Measurements from ENCODE around the gene TACC2. TPM values are rescaled to one million over a fixed set of nuclear protein-coding genes. Genes with fewer than 3 reads are reported as not detected.

Gene TACC2
- total and polyA plus RNA-seq, 4 donors = 43.3 to 309 (median 127) TPM

GRCh38 chr10:122130474-122131110, 141.6 kb downstream of the TACC2 start:
- H3K27me3 ChIP-seq (ENCODE audit: control insufficient read depth in 3 of 3, insufficient read depth in 3 of 3, low read length in 2 of 3) = no peaks in the 10 kb centered on the region
- peaks cover 0 to 18% (median 8%) of the 10 kb centered on the region in 5 donors for H3K4me1 ChIP-seq (ENCODE audit: control insufficient read depth in 5 of 5, insufficient read depth in 5 of 5, low read length in 5 of 5)
- H3K36me3 ChIP-seq (ENCODE audit: control insufficient read depth in 4 of 4, insufficient read depth in 4 of 4, low read length in 4 of 4) = peaks cover 0 to 21% (median 0%) of the 10 kb centered on the region in 4 donors
- ATAC-seq (ENCODE audit: insufficient read depth, low FRiP score) (no peak), DNase-seq (no peak)
- H3K9ac ChIP-seq (ENCODE audit: insufficient read depth in 1 of 2, low read length in 2 of 2) = no peak overlapping the region
- H3K4me3 ChIP-seq = no peak overlapping the region
- H3K9me3 ChIP-seq (ENCODE audit: control insufficient read depth in 4 of 4, insufficient read depth in 3 of 4, low read length in 3 of 4) = peaks cover 0 to 3% (median 0%) of the 10 kb centered on the region in 4 donors
- no peak for TF ChIP-seq CTCF (IDR thresholded peaks at IDR 0.05; ENCODE audit: control extremely low read depth, extremely low read depth)
- no peak overlapping the region for H3K27ac ChIP-seq (ENCODE audit: low read depth in 1 of 2, low read length in 1 of 2)
- 80 to 84% methylated on average over 8 of the region's 8 CpGs for WGBS, 2 donors

- ATAC-seq (ENCODE audit: insufficient read depth, low FRiP score) (no peak), DNase-seq (no peak)
- Histone ChIP-seq H3K4me3 (no peak overlapping the region), H3K9ac (ENCODE audit: insufficient read depth in 1 of 2, low read length in 2 of 2) (no peak overlapping the region), H3K27me3 (ENCODE audit: control insufficient read depth in 3 of 3, insufficient read depth in 3 of 3, low read length in 2 of 3) (no peaks in the 10 kb centered on the region), H3K4me1 (ENCODE audit: control insufficient read depth in 5 of 5, insufficient read depth in 5 of 5, low read length in 5 of 5) (peaks cover 0 to 12% (median 8%) of the 10 kb centered on the region in 5 donors), H3K9me3 (ENCODE audit: control insufficient read depth in 4 of 4, insufficient read depth in 3 of 4, low read length in 3 of 4) (peaks cover 0 to 1% (median 0%) of the 10 kb centered on the region in 4 donors), H3K27ac (ENCODE audit: low read depth in 1 of 2, low read length in 1 of 2) (peak overlapping the region in 1 of 2 donors; percentile 46), H3K36me3 (ENCODE audit: control insufficient read depth in 4 of 4, insufficient read depth in 4 of 4, low read length in 4 of 4) (peaks cover 0 to 23% (median 0%) of the 10 kb centered on the region in 4 donors)
- 80 to 81% methylated on average over 15 of the region's 15 CpGs for WGBS, 2 donors
- TF ChIP-seq CTCF (IDR thresholded peaks at IDR 0.05; ENCODE audit: control extremely low read depth, extremely low read depth) = no peak
Measured at GRCh38 chr10:122132331-122132755, 143.4 kb downstream of the TACC2 start.

- no peak for ATAC-seq (ENCODE audit: insufficient read depth, low FRiP score)
- no peak for DNase-seq
- H3K9me3 ChIP-seq (ENCODE audit: control insufficient read depth in 4 of 4, insufficient read depth in 3 of 4, low read length in 3 of 4) = no peaks in the 10 kb centered on the region
- H3K9ac ChIP-seq (ENCODE audit: insufficient read depth in 1 of 2, low read length in 2 of 2) = no peak overlapping the region
- WGBS, 2 donors = 65 to 75% methylated on average over 12 of the region's 12 CpGs
- H3K36me3 ChIP-seq (ENCODE audit: control insufficient read depth in 4 of 4, insufficient read depth in 4 of 4, low read length in 4 of 4) = peaks cover 0 to 26% (median 0%) of the 10 kb centered on the region in 4 donors
- H3K4me1 ChIP-seq (ENCODE audit: control insufficient read depth in 5 of 5, insufficient read depth in 5 of 5, low read length in 5 of 5) = peaks cover 0 to 12% (median 7%) of the 10 kb centered on the region in 5 donors
- no peaks in the 10 kb centered on the region for H3K27me3 ChIP-seq (ENCODE audit: control insufficient read depth in 3 of 3, insufficient read depth in 3 of 3, low read length in 2 of 3)
- no peak for TF ChIP-seq CTCF (IDR thresholded peaks at IDR 0.05; ENCODE audit: control extremely low read depth, extremely low read depth)
- H3K4me3 ChIP-seq = no peak overlapping the region
- peak overlapping the region in 1 of 2 donors; percentile 46 for H3K27ac ChIP-seq (ENCODE audit: low read depth in 1 of 2, low read length in 1 of 2)
Measured at GRCh38 chr10:122132882-122133565, 144.1 kb downstream of the TACC2 start.

Data from lung (tissue), 12 donors.